HEK293 (cell line): ENCODE results near the gene ITPKC.

Experiments used
- ATF2 ChIP-seq: fragments of 450-650 bp; formaldehyde crosslinking; IDR thresholded peaks from 2 replicates; pipeline ENCODE4 v1.5.1; 2016; ENCODE audit warnings: missing biosample characterization, missing genetic modification characterization, low read depth
- CTCF ChIP-seq: fragments of 450-650 bp; formaldehyde crosslinking; IDR thresholded peaks from 2 replicates; pipeline ENCODE4 v1.5.1; 2016; ENCODE audit warnings: missing biosample characterization, missing genetic modification characterization
- ELK4 ChIP-seq: IDR thresholded peaks from 2 replicates; pipeline ENCODE4 v1.6.1; 2011; ENCODE audit warnings: mild to moderate bottlenecking, low read depth, low read length, borderline replicate concordance
- GLI4 ChIP-seq: fragments of 450-650 bp; formaldehyde crosslinking; IDR thresholded peaks from 2 replicates; pipeline ENCODE4 v1.5.1; 2016; ENCODE audit warnings: missing biosample characterization, missing genetic modification characterization
- KLF16 ChIP-seq: fragments of 450-650 bp; formaldehyde crosslinking; IDR thresholded peaks from 2 replicates; pipeline ENCODE4 v1.5.1; 2017; ENCODE audit warnings: missing biosample characterization, missing genetic modification characterization
- KLF9 ChIP-seq: fragments of 450-650 bp; formaldehyde crosslinking; IDR thresholded peaks from 2 replicates; pipeline ENCODE4 v1.5.1; 2016; ENCODE audit warnings: missing biosample characterization, missing genetic modification characterization, low read depth
- MYNN ChIP-seq: fragments of 450-650 bp; formaldehyde crosslinking; IDR thresholded peaks from 2 replicates; pipeline ENCODE4 v1.5.1; 2016; ENCODE audit warnings: missing biosample characterization, missing genetic modification characterization, borderline replicate concordance
- OVOL3 ChIP-seq: fragments of 450-650 bp; formaldehyde crosslinking; IDR thresholded peaks from 2 replicates; pipeline ENCODE4 v1.5.1; 2016; ENCODE audit warnings: missing biosample characterization, missing genetic modification characterization
- PRDM1 ChIP-seq: fragments of 450-650 bp; formaldehyde crosslinking; IDR thresholded peaks from 2 replicates; pipeline ENCODE4; 2016; ENCODE audit warnings: missing biosample characterization, missing genetic modification characterization
- REST ChIP-seq: fragments of 450-650 bp; formaldehyde crosslinking; IDR thresholded peaks from 2 replicates; pipeline ENCODE4 v1.5.1; 2016; ENCODE audit warnings: missing biosample characterization, missing genetic modification characterization
- SALL2 ChIP-seq: fragments of 450-650 bp; formaldehyde crosslinking; IDR thresholded peaks from 2 replicates; pipeline ENCODE4 v1.5.0; 2017; ENCODE audit warnings: missing biosample characterization, mild to moderate bottlenecking, missing genetic modification characterization, borderline replicate concordance
- SP7 ChIP-seq: fragments of 450-650 bp; formaldehyde crosslinking; IDR thresholded peaks from 2 replicates; pipeline ENCODE4 v1.5.1; 2016; ENCODE audit warnings: missing biosample characterization, missing genetic modification characterization
- WT1 ChIP-seq: fragments of 450-650 bp; formaldehyde crosslinking; IDR thresholded peaks from 2 replicates; pipeline ENCODE4 v1.5.1; 2016; ENCODE audit warnings: missing biosample characterization, missing genetic modification characterization
- ZBTB48 ChIP-seq: fragments of 450-650 bp; formaldehyde crosslinking; IDR thresholded peaks from 2 replicates; pipeline ENCODE4 v1.5.1; 2016; ENCODE audit warnings: missing biosample characterization, missing genetic modification characterization
- ZBTB49 ChIP-seq: fragments of 450-650 bp; formaldehyde crosslinking; IDR thresholded peaks from 2 replicates; pipeline ENCODE4 v1.5.1; 2016; ENCODE audit warnings: missing biosample characterization, missing genetic modification characterization, low read depth
- ZFP41 ChIP-seq: fragments of 450-650 bp; formaldehyde crosslinking; IDR thresholded peaks from 2 replicates; pipeline ENCODE4 v1.5.1; 2016; ENCODE audit warnings: missing biosample characterization, missing genetic modification characterization, borderline replicate concordance
- ZNF211 ChIP-seq: fragments of 450-650 bp; formaldehyde crosslinking; IDR thresholded peaks from 2 replicates; pipeline ENCODE4 v1.5.1; 2016; ENCODE audit warnings: low read depth, missing biosample characterization, missing genetic modification characterization
- ZNF223 ChIP-seq: fragments of 450-650 bp; formaldehyde crosslinking; IDR thresholded peaks from 2 replicates; pipeline ENCODE4 v1.5.1; 2016; ENCODE audit warnings: missing biosample characterization, missing genetic modification characterization
- ZNF394 ChIP-seq: fragments of 450-650 bp; formaldehyde crosslinking; IDR thresholded peaks from 2 replicates; pipeline ENCODE4 v1.5.1; 2016; ENCODE audit warnings: missing biosample characterization, missing genetic modification characterization, mild to moderate bottlenecking, moderate library complexity, borderline replicate concordance
- ZNF423 ChIP-seq: fragments of 450-650 bp; formaldehyde crosslinking; IDR thresholded peaks from 2 replicates; pipeline ENCODE4 v1.5.1; 2016; ENCODE audit warnings: missing biosample characterization, missing genetic modification characterization
- ZNF530 ChIP-seq: fragments of 450-650 bp; formaldehyde crosslinking; IDR thresholded peaks from 2 replicates; pipeline ENCODE4 v1.5.1; 2016; ENCODE audit warnings: low read depth, missing biosample characterization, missing genetic modification characterization
- ZNF624 ChIP-seq: fragments of 450-650 bp; formaldehyde crosslinking; IDR thresholded peaks from 2 replicates; pipeline ENCODE4 v1.5.1; 2017; ENCODE audit warnings: missing biosample characterization, missing genetic modification characterization
- ZNF654 ChIP-seq: fragments of 450-650 bp; formaldehyde crosslinking; IDR thresholded peaks from 2 replicates; pipeline ENCODE4 v1.5.1; 2016; ENCODE audit warnings: low read depth, missing biosample characterization, missing genetic modification characterization
- ZNF670 ChIP-seq: fragments of 450-650 bp; formaldehyde crosslinking; IDR thresholded peaks from 2 replicates; pipeline ENCODE4 v1.5.1; 2016; ENCODE audit warnings: missing biosample characterization, missing genetic modification characterization, low read depth
- ZNF677 ChIP-seq: fragments of 450-650 bp; IDR thresholded peaks from 2 replicates; pipeline ENCODE4 v1.5.0; 2018; ENCODE audit warnings: missing biosample characterization, mild to moderate bottlenecking, missing genetic modification characterization, moderate library complexity
- ZNF707 ChIP-seq: fragments of 450-650 bp; formaldehyde crosslinking; IDR thresholded peaks from 2 replicates; pipeline ENCODE4 v1.5.1; 2016; ENCODE audit warnings: missing biosample characterization, missing genetic modification characterization
- ZNF747 ChIP-seq: fragments of 450-650 bp; formaldehyde crosslinking; IDR thresholded peaks from 2 replicates; pipeline ENCODE4 v1.5.1; 2016; ENCODE audit warnings: missing biosample characterization, missing genetic modification characterization
- ZNF777 ChIP-seq: fragments of 450-650 bp; formaldehyde crosslinking; IDR thresholded peaks from 2 replicates; pipeline ENCODE4 v1.5.1; 2017; ENCODE audit warnings: missing biosample characterization, missing genetic modification characterization, borderline replicate concordance
- ZNF837 ChIP-seq: fragments of 450-650 bp; formaldehyde crosslinking; IDR thresholded peaks from 2 replicates; pipeline ENCODE4 v1.5.1; 2016; ENCODE audit warnings: missing biosample characterization, missing genetic modification characterization
- ZNF843 ChIP-seq: fragments of 450-650 bp; formaldehyde crosslinking; IDR thresholded peaks from 2 replicates; pipeline ENCODE4 v1.5.1; 2016; ENCODE audit warnings: missing biosample characterization, missing genetic modification characterization
- ZSCAN30 ChIP-seq: fragments of 450-650 bp; IDR thresholded peaks from 2 replicates; pipeline ENCODE4 v1.5.1; 2018; ENCODE audit warnings: missing biosample characterization, mild to moderate bottlenecking, missing genetic modification characterization, moderate library complexity

Gene ITPKC

GRCh38 chr19:40690693-40691420 is 26.1 kb upstream of the ITPKC start (continued):
- TF ChIP-seq ELK4 (no peak), ZNF423 (no peak), ZNF394 (tag by site-specific recombination) (peak; percentile 51; the same call in 1 of the 2 replicates), ZSCAN30 (no peak), ZNF624 (tag by site-specific recombination) (no peak), ZNF670 (no peak), ZBTB49 (tag by site-specific recombination) (no peak), ZNF747 (tag by site-specific recombination) (no peak), ZNF707 (tag by site-specific recombination) (no peak), ZNF777 (tag by site-specific recombination) (peak; percentile 44; the same call in 1 of the 2 replicates), WT1 (peak; percentile 81), ZNF677 (tag by site-specific recombination) (no peak), ZFP41 (tag by site-specific recombination) (no peak), ZBTB48 (tag by site-specific recombination) (no peak; the same call in 1 of the 2 replicates), ZNF837 (tag by site-specific recombination) (no peak), MYNN (tag by site-specific recombination) (no peak), ATF2 (tag by site-specific recombination) (no peak), SALL2 (tag by site-specific recombination) (no peak), GLI4 (tag by site-specific recombination) (no peak), ZNF223 (no peak), PRDM1 (tag by site-specific recombination) (peak; percentile 82), KLF16 (tag by site-specific recombination) (peak; percentile 98), CTCF (tag by site-specific recombination) (0 out of 2 replicates have a peak, but pooled peaks have one; percentile 22), ZNF843 (peak; percentile 75; the same call in 1 of the 2 replicates), REST (tag by site-specific recombination) (no peak), ZNF211 (tag by site-specific recombination) (no peak), ZNF530 (tag by site-specific recombination) (no peak), OVOL3 (tag by site-specific recombination) (no peak), KLF9 (tag by site-specific recombination) (peak; percentile 100), ZNF654 (no peak), SP7 (peak; percentile 87)
